Uterus (tissue), 2 donors: ENCODE data around the gene RPS8.

ENCODE experiments used
- CTCF ChIP-seq, 4 experiments: fragments of 200-600 bp in 2 of 4; fragments of 450-650 bp in 2 of 4; sonication (generic) in 2 of 4; IDR thresholded peaks; one replicate each; pipeline ENCODE4 v1.5.1; 2016 to 2019; ENCODE audit warnings: antibody characterized with exemption in 4 of 4, mild to moderate bottlenecking in 2 of 4, moderate library complexity in 1 of 4
- POLR2A ChIP-seq, 2 donors: fragments of 450-650 bp; IDR thresholded peaks; one replicate each; pipeline ENCODE4 v1.6.1; 2016; ENCODE audit warnings: antibody characterized with exemption in 2 of 2, mild to moderate bottlenecking in 1 of 2, moderate library complexity in 1 of 2

DNA sequence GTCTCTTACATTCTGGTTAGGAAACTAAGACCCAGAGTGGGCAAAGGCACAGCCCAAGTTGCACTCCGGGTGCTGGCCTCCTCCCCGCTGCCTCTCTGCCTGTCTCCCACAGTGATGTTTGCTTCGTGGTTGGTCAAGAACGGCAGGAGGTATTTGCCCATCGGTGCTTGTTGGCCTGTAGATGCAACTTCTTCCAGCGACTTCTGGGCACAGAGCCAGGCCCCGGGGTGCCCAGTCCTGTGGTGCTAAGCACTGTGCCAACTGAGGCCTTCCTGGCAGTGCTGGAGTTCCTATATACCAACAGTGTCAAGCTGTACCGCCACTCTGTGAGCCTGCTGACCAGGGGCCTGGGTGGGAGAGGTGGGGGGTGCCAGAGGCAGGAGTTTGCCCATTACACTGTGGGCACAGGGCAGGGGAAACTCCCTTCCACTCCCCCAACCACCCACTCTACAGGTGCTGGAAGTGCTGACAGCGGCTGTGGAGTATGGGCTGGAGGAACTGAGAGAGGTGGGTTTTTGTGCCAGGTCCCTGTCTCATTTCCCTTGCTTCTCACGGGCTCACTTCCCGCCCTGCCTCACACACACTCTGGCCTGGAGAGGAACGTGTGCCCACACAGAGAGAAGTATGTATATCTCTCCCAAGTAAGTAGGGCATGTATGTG, 34.9 kb downstream of the RPS8 start:
- TF ChIP-seq CTCF (IDR thresholded peaks at IDR 0.05) = no peak
- TF ChIP-seq POLR2A (IDR thresholded peaks at IDR 0.05) = no peak
